DND-41 (cell line): ENCODE measurements around the gene ARMC9.

Source experiments
- CTCF ChIP-seq: IDR thresholded peaks from 2 replicates; pipeline ENCODE4 v1.5.1; 2012; ENCODE audit warnings: borderline replicate concordance, low read length, moderate library complexity, mild to moderate bottlenecking; ENCODE audit not compliant: poor library complexity, severe bottlenecking; ENCODE audit errors: extremely low read depth
- EZH2 ChIP-seq: IDR thresholded peaks from 3 replicates; pipeline ENCODE4 v1.6.1; 2012; ENCODE audit warnings: borderline replicate concordance, low read depth, mild to moderate bottlenecking, moderate library complexity, low read length, inconsistent platforms; ENCODE audit not compliant: severe bottlenecking

DNA sequence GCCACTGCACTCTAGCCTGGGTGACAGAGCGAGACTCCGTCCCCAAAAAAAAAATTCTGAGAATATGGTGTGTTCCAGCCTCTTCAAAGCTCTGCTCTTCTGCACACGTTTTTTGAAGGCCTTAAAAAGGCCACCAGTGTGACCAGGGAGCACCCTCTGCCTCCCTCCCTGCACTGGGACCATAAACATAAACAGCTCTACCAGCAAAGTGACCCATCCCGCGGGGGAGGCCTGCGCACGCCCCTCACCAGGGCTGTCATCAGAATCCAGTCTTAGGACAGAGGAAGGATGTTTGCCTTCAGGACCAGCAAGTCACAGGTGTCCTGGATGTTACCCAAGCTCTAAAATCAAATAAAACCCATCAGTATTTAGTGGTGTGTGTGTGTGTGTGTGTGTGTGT lies 173.9 kb downstream of the ARMC9 start:
- no peak for TF ChIP-seq CTCF
- no peak for TF ChIP-seq EZH2
